PC-3 (cell line): ENCODE measurements around the gene ATP13A4. TPM values are rescaled to one million over a fixed set of nuclear protein-coding genes. Genes with fewer than 3 reads are reported as not detected.

Experiments used
- ATAC-seq: fragments of 200-7000 bp; cut with Tn5 transposase; 2 replicates; pipeline ENCODE4 v1.9.1; 2020; ENCODE audit warnings: mild to moderate bottlenecking, moderate library complexity
- BruUV-seq: library from RNA; stranded (reverse); fragments of 400-500 nt; replicated peaks from 2 replicates; lab custom pipeline; 2021; lab: Mats Ljungman, UMichigan
- CTCF ChIA-PET: fragments of 300-600 bp; sonication (Branson Sonifier 250); formaldehyde crosslinking; loops from one replicate; lab custom pipeline; 2022; ENCODE audit warnings: antibody characterized with exemption; lab: Charles Lee
- POLR2A ChIA-PET: fragments of 300-600 bp; sonication (Branson Sonifier 250); formaldehyde crosslinking; loops from one replicate; lab custom pipeline; 2022; ENCODE audit warnings: antibody characterized with exemption; ENCODE audit not compliant: unreplicated experiment; lab: Charles Lee
- DNase-seq: peaks from one replicate; pipeline ENCODE4 v3.0.0-alpha.2; 2015
- H2AFZ ChIP-seq: fragments of 300-600 bp; sonication (generic); 2 replicates; pipeline ENCODE4 v1.6.0; 2016; ENCODE audit warnings: antibody characterized with exemption, low read length
- H3F3A ChIP-seq: fragments of 300-600 bp; sonication (generic); one replicate; pipeline ENCODE4 v1.6.0; 2017; ENCODE audit warnings: antibody characterized with exemption, low read length, control low read depth, mild to moderate bottlenecking; ENCODE audit not compliant: unreplicated experiment
- H3K27ac ChIP-seq: fragments of 300-600 bp; sonication (generic); 2 replicates; pipeline ENCODE4 v1.5.1; 2016; ENCODE audit warnings: mild to moderate bottlenecking, low read length
- H3K27me3 ChIP-seq: fragments of 300-600 bp; sonication (generic); 2 replicates; pipeline ENCODE4 v1.6.1; 2016; ENCODE audit warnings: low read length, mixed read lengths
- H3K36me3 ChIP-seq: fragments of 300-600 bp; sonication (generic); 2 replicates; pipeline ENCODE4 v1.6.1; 2016; ENCODE audit warnings: low read depth, mixed run types, low read length, mixed read lengths
- H3K4me1 ChIP-seq: fragments of 300-600 bp; sonication (generic); 2 replicates; pipeline ENCODE4 v1.5.1; 2016; ENCODE audit warnings: low read length; ENCODE audit not compliant: insufficient read depth
- H3K4me2 ChIP-seq: fragments of 300-600 bp; sonication (generic); 2 replicates; pipeline ENCODE4 v1.6.0; 2016; ENCODE audit warnings: low read length
- H3K4me3 ChIP-seq: fragments of 300-600 bp; sonication (generic); 2 replicates; pipeline ENCODE4 v1.5.1; 2016; ENCODE audit warnings: mild to moderate bottlenecking, low read length, mixed read lengths
- H3K79me2 ChIP-seq: fragments of 300-600 bp; sonication (generic); 2 replicates; pipeline ENCODE4 v1.6.1; 2017; ENCODE audit warnings: low read length, mixed read lengths
- H3K9ac ChIP-seq: fragments of 300-600 bp; sonication (generic); 2 replicates; pipeline ENCODE4 v1.6.0; 2016; ENCODE audit warnings: mild to moderate bottlenecking, low read length
- H3K9me2 ChIP-seq: fragments of 300-600 bp; sonication (generic); replicated peaks from 2 replicates; pipeline ENCODE4 v1.6.1; 2016; ENCODE audit warnings: mixed run types, low read length, mixed read lengths
- H3K9me3 ChIP-seq: fragments of 300-600 bp; sonication (generic); 2 replicates; pipeline ENCODE4 v1.6.1; 2016; ENCODE audit warnings: low read length, mixed read lengths
- H4K20me1 ChIP-seq: fragments of 300-600 bp; sonication (generic); 2 replicates; pipeline ENCODE4 v1.6.1; 2016; ENCODE audit warnings: low read length, mixed read lengths
- EZH2 ChIP-seq: fragments of 300-600 bp; sonication (generic); IDR thresholded peaks from one replicate; pipeline ENCODE4 v1.6.1; 2017; ENCODE audit warnings: antibody characterized with exemption, mild to moderate bottlenecking, low read length; ENCODE audit not compliant: unreplicated experiment
- EZH2phosphoT487 ChIP-seq: fragments of 300-600 bp; sonication (generic); IDR thresholded peaks from 2 replicates; pipeline ENCODE4 v1.6.1; 2018; ENCODE audit warnings: mild to moderate bottlenecking, antibody characterized with exemption, low read length, borderline replicate concordance
- intact Hi-C: fragments of 100-400 bp; cut with micrococcal nuclease; formaldehyde crosslinking; loops from 2 replicates; pipeline ENCODE4 v1.9.0; 2023
- total RNA-seq: library from RNA; depleted of rRNA; stranded (reverse); fragments of >200 nt; gene quantifications from 2 replicates; pipeline ENCODE4 v1.2.3, GENCODE V29; 2014
- TF ChIP-seq, protein P1 (sequence below): fragments of 300-600 bp; sonication (generic); conservative IDR thresholded peaks from 2 replicates; pipeline ENCODE4 v1.5.1; 2017; ENCODE audit warnings: antibody characterized with exemption, low read depth, mild to moderate bottlenecking, low read length

ATP13A4 gene
- total RNA-seq, 1 experiment from 2014 or later, result not detected

DNA sequence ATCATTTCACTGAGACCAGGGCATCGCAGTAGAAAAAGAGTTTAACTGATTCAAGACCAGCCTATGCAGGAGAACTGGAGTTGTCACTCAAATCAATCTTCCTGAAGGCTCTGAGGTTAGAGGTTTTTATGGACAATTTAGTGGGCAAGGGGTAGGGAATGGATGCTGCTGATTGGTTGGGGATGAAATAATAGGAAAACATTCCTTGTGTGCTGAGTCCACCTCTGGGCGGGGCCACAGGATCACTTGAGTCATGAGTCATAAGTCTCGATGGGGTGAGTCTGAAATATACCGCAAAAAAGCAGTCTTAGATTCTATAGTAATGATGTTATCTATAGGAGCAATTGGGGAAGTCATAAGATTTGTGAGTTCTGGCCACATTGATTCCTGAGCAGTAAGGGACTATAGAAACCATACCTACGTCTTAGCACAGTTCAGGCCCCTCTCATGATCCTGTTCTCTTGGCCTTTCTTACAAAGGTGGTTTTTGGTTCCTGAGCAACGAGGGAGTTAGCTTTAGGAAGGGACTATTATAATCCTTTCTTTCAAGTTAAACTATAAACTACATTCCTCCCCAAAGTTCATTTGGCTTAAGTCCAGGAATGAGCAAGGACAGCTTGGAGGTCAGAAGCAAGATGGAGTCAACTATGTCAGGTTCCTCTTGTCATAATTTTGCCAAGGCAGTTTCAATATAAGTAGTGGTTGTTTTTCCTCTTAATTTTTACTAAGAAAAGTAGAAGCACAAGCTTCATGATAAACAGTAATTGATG lies 35.6 kb upstream of the ATP13A4 start:
- Histone ChIP-seq H3K9me2 (no peaks in the 10 kb centered on the region), H3K4me1 (peaks cover 25% of the 10 kb centered on the region), H3K27ac (peak overlapping the region; percentile 30; the same call in 1 of the 2 replicates), H3K4me2 (peak overlapping the region; percentile 43), H3K9ac (no peak overlapping the region), H2AFZ (peak overlapping the region; percentile 21), H3F3A (no peaks in the 10 kb centered on the region), H3K9me3 (no peaks in the 10 kb centered on the region), H3K79me2 (peaks cover 23% of the 10 kb centered on the region), H3K4me3 (no peak overlapping the region), H3K27me3 (no peaks in the 10 kb centered on the region), H3K36me3 (no peaks in the 10 kb centered on the region), H4K20me1 (peaks cover 6% of the 10 kb centered on the region; the same call in 1 of the 2 replicates)
- ChIA-PET CTCF (no interaction called here), POLR2A (no interaction called here)
- DNase-seq, result peak; percentile 91
- BruUV-seq, result no TSS peak
- intact Hi-C loops, result loop anchor here (5.0 kb wide), 2 partner anchors 673 to 773 kb away; partner anchors contain the start of gene MB21D2
- ATAC-seq, result peak; percentile 51
- TF ChIP-seq EZH2, result no peak
- TF ChIP-seq, protein P1, sequence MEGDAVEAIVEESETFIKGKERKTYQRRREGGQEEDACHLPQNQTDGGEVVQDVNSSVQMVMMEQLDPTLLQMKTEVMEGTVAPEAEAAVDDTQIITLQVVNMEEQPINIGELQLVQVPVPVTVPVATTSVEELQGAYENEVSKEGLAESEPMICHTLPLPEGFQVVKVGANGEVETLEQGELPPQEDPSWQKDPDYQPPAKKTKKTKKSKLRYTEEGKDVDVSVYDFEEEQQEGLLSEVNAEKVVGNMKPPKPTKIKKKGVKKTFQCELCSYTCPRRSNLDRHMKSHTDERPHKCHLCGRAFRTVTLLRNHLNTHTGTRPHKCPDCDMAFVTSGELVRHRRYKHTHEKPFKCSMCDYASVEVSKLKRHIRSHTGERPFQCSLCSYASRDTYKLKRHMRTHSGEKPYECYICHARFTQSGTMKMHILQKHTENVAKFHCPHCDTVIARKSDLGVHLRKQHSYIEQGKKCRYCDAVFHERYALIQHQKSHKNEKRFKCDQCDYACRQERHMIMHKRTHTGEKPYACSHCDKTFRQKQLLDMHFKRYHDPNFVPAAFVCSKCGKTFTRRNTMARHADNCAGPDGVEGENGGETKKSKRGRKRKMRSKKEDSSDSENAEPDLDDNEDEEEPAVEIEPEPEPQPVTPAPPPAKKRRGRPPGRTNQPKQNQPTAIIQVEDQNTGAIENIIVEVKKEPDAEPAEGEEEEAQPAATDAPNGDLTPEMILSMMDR, result no peak
- no peak for TF ChIP-seq EZH2phosphoT487

DNA sequence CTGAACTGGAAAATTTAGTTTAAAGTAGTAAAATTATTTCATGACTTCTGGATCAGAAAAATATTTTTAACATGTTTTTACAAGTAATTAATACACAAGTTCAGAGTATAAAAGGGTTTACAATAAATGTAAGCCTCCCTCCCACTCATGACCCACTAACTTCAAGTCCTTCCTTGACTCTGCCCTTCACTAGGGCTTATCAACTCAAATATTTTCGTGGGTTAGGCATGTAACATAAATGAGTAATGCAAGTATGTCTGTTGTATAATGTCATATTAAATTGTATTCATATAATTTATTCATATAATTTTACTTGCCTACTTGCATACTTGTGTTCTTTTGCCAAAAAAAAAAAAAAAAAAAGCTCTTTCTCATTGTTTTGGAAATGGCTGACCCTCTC lies 34.9 kb upstream of the ATP13A4 start:
- Histone ChIP-seq H2AFZ (no peak overlapping the region), H3K9me2 (no peaks in the 10 kb centered on the region), H3K4me3 (no peak overlapping the region), H3K27ac (no peak overlapping the region), H3K4me1 (peaks cover 20% of the 10 kb centered on the region), H3K79me2 (peaks cover 16% of the 10 kb centered on the region), H3K36me3 (no peaks in the 10 kb centered on the region), H4K20me1 (peaks cover under 1% of the 10 kb centered on the region; the same call in 1 of the 2 replicates), H3K9me3 (no peaks in the 10 kb centered on the region), H3F3A (no peaks in the 10 kb centered on the region), H3K27me3 (no peaks in the 10 kb centered on the region), H3K4me2 (peak overlapping the region; percentile 43; the same call in 1 of the 2 replicates), H3K9ac (no peak overlapping the region)
- intact Hi-C loops, result loop anchor here (5.0 kb wide), 2 partner anchors 672 to 772 kb away; partner anchors contain the start of gene MB21D2
- POLR2A ChIA-PET, result no interaction called here
- BruUV-seq, result no TSS peak
- TF ChIP-seq, protein P1, result no peak
- TF ChIP-seq EZH2, result no peak
- no peak for TF ChIP-seq EZH2phosphoT487
- no peak for DNase-seq
- CTCF ChIA-PET, result no interaction called here
- ATAC-seq, result no peak

DNA sequence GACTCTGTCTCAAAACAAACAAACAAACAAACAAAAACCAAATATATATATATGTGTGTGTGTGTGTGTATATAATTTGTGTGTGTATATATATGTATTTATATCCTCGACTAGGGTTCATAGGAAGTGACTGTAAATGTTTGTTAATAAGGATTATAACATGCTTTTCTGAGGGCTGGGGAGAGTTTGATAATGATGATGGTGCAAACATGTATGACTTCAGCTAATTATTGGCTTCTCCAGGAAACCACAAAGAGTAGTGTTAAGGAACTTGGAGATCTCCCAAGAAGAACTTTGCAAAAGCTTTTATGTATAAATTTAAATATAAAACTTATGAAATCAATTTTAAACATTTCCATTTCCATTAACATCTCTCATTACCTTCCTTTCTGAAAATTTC lies 34.4 kb upstream of the ATP13A4 start:
- DNase-seq, result no peak
- Histone ChIP-seq H4K20me1 (no peaks in the 10 kb centered on the region), H3K27ac (no peak overlapping the region), H3K79me2 (peaks cover 11% of the 10 kb centered on the region), H3K27me3 (peaks cover under 1% of the 10 kb centered on the region; the same call in 1 of the 2 replicates), H3K4me2 (no peak overlapping the region), H3K36me3 (no peaks in the 10 kb centered on the region), H3F3A (no peaks in the 10 kb centered on the region), H3K4me1 (peaks cover 18% of the 10 kb centered on the region), H3K9me2 (no peaks in the 10 kb centered on the region), H3K4me3 (no peak overlapping the region), H3K9ac (no peak overlapping the region), H2AFZ (no peak overlapping the region), H3K9me3 (no peaks in the 10 kb centered on the region)
- ChIA-PET CTCF (no interaction called here), POLR2A (no interaction called here)
- no peak for ATAC-seq
- intact Hi-C loops, result no loop called here
- no TSS peak for BruUV-seq
- TF ChIP-seq EZH2phosphoT487 (no peak), EZH2 (no peak)
- TF ChIP-seq, protein P1, result no peak
